AG09319 (cell line): ENCODE results near the gene POR.

Experiments used
- DNase-seq: peaks from one replicate; pipeline ENCODE4 v3.0.0-alpha.2; 2010; ENCODE audit warnings: low read depth; ENCODE audit errors: extremely low read depth
- CTCF ChIP-seq: IDR thresholded peaks from 2 replicates; pipeline ENCODE4 v1.5.1; 2011; ENCODE audit warnings: low read depth, mild to moderate bottlenecking, inconsistent platforms, low read length, moderate library complexity

The POR gene

GRCh38 chr7:75987805-75988567 lies 73.0 kb downstream of the POR start:
- no peak for TF ChIP-seq CTCF
- DNase-seq: no peak

- TF ChIP-seq CTCF: no peak
- no peak for DNase-seq
Observed at GRCh38 chr7:75988568-75989499, 73.9 kb downstream of the POR start.

GRCh38 chr7:75989500-75990388 lies 74.8 kb downstream of the POR start:
- no peak for TF ChIP-seq CTCF
- DNase-seq: no peak

- no peak for TF ChIP-seq CTCF
Observed at GRCh38 chr7:75991531-75992082, 76.7 kb downstream of the POR start.

GRCh38 chr7:75992083-75992755 lies 77.3 kb downstream of the POR start:
- DNase-seq: no peak
- TF ChIP-seq CTCF: no peak

More at GRCh38 chr7:75991531-75992082, 76.7 kb downstream of the POR start:
- no peak for DNase-seq

- TF ChIP-seq CTCF: no peak
- peak; percentile 16 for DNase-seq
Observed at GRCh38 chr7:75993689-75994387, 78.9 kb downstream of the POR start.
